GF-D8 (cell line): ENCODE data around the gene TBC1D22B.

ENCODE experiments used
- DNase-seq: peaks from one replicate; lab custom pipeline; 2025; lab: John Stamatoyannopoulos, UW

The TBC1D22B gene

GRCh38 chr6:37257634-37258404, at the start of gene TBC1D22B, which contains the start of gene TMEM217:
TBC1D22B (plus strand) TSS chr6:37257772; CDS start chr6:37257918, 146 bp downstream.
TMEM217 (minus strand) TSS chr6:37258144; CDS start chr6:37219030, 39,114 bp downstream.
- DNase-seq: peak; percentile 82

GRCh38 chr6:37207903-37208456, 49.6 kb upstream of the TBC1D22B start:
- DNase-seq: peak; percentile 77

GRCh38 chr6:37208793-37209192, 48.8 kb upstream of the TBC1D22B start:
- no peak for DNase-seq

- DNase-seq: no peak
Observed at GRCh38 chr6:37209461-37210205, 47.9 kb upstream of the TBC1D22B start.

GRCh38 chr6:37210313-37210968, 47.1 kb upstream of the TBC1D22B start:
- peak; percentile 62 for DNase-seq

GRCh38 chr6:37212268-37212667, 45.3 kb upstream of the TBC1D22B start:
- DNase-seq: no peak

- no peak for DNase-seq
Observed at GRCh38 chr6:37218061-37218460, 39.5 kb upstream of the TBC1D22B start.

- peak; percentile 68 for DNase-seq
Observed at GRCh38 chr6:37218511-37218910, 39.1 kb upstream of the TBC1D22B start.

- no peak for DNase-seq
Observed at GRCh38 chr6:37221585-37222124, 35.9 kb upstream of the TBC1D22B start.

GRCh38 chr6:37222125-37222967, 35.2 kb upstream of the TBC1D22B start:
- peak; percentile 54 for DNase-seq

GRCh38 chr6:37222992-37223391, 34.6 kb upstream of the TBC1D22B start:
- DNase-seq: no peak

- DNase-seq: no peak
Observed at GRCh38 chr6:37225350-37226169, 32.0 kb upstream of the TBC1D22B start.

GRCh38 chr6:37230104-37230503, 27.5 kb upstream of the TBC1D22B start:
- no peak for DNase-seq

- no peak for DNase-seq
Observed at GRCh38 chr6:37232430-37233017, 25.0 kb upstream of the TBC1D22B start.

GRCh38 chr6:37233541-37233940, 24.0 kb upstream of the TBC1D22B start:
- no peak for DNase-seq

- DNase-seq: no peak
Observed at GRCh38 chr6:37236921-37237320, 20.7 kb upstream of the TBC1D22B start.

GRCh38 chr6:37237789-37238188, 19.8 kb upstream of the TBC1D22B start:
- no peak for DNase-seq

GRCh38 chr6:37238381-37238780, 19.2 kb upstream of the TBC1D22B start:
- no peak for DNase-seq

GRCh38 chr6:37239526-37239925, 18.0 kb upstream of the TBC1D22B start:
- no peak for DNase-seq
